Hepatocyte (in vitro differentiated cells): ENCODE measurements around the gene BDKRB1.

Experiments
- CTCF ChIP-seq: fragments of 200-600 bp; sonication (generic); IDR thresholded peaks from 2 replicates; pipeline ENCODE4 v1.5.1; 2016; ENCODE audit warnings: antibody characterized with exemption, mild to moderate bottlenecking; ENCODE audit not compliant: poor library complexity
- EZH2 ChIP-seq: fragments of 200-600 bp; sonication (generic); IDR thresholded peaks from 2 replicates; pipeline ENCODE4 v1.6.1; 2016; ENCODE audit warnings: antibody characterized with exemption, mild to moderate bottlenecking, borderline replicate concordance
- EZH2phosphoT487 ChIP-seq: fragments of 200-600 bp; sonication (generic); IDR thresholded peaks from one replicate; pipeline ENCODE4 v1.6.1; 2018; ENCODE audit warnings: antibody characterized with exemption, mild to moderate bottlenecking, low read depth, moderate library complexity; ENCODE audit not compliant: unreplicated experiment, severe bottlenecking

- no peak for TF ChIP-seq EZH2phosphoT487
- TF ChIP-seq CTCF, result no peak
- TF ChIP-seq EZH2, result no peak
Measured at GRCh38 chr14:96284430-96284829, 28.4 kb downstream of the BDKRB1 start.
